Stomach (tissue), 4 donors: Measurements from ENCODE around the gene TTYH3.

ENCODE experiments used
- CTCF ChIP-seq, 7 experiments: fragments of 450-650 bp in 4 of 7; fragments of 200-600 bp in 3 of 7; sonication (generic) in 3 of 7; IDR thresholded peaks; one replicate each; pipeline ENCODE4 v1.5.1; 2016 to 2019; ENCODE audit warnings: antibody characterized with exemption in 7 of 7, control low read depth in 2 of 7, mild to moderate bottlenecking in 1 of 7
- EP300 ChIP-seq: sonication (generic); formaldehyde crosslinking; IDR thresholded peaks from one replicate; pipeline ENCODE4 v1.6.1; 2017; ENCODE audit warnings: antibody characterized with exemption
- POLR2A ChIP-seq, 4 donors: fragments of 450-650 bp; IDR thresholded peaks; one replicate each; pipeline ENCODE4 v1.6.1; 2016; ENCODE audit warnings: antibody characterized with exemption in 4 of 4, control low read depth in 2 of 4, mild to moderate bottlenecking in 1 of 4, moderate library complexity in 1 of 4
- POLR2AphosphoS5 ChIP-seq, 3 donors: sonication (generic); formaldehyde crosslinking; IDR thresholded peaks; one replicate each; pipeline ENCODE4 v1.6.1; 2016; ENCODE audit warnings: antibody characterized with exemption in 3 of 3

- TF ChIP-seq POLR2A (IDR thresholded peaks at IDR 0.05), result no peak
- TF ChIP-seq CTCF (IDR thresholded peaks at IDR 0.05), result no peak
- no peak for TF ChIP-seq EP300
- no peak for TF ChIP-seq POLR2AphosphoS5 (IDR thresholded peaks at IDR 0.05)
Measured at GRCh38 chr7:2635148-2635668, 3.4 kb downstream of the TTYH3 start.
